Fibroblast of the conjunctiva (primary cell): ENCODE data around the gene FGD5.

Experiments used
- DNase-seq: peaks from one replicate; pipeline ENCODE4 v3.0.0-alpha.2; 2010; ENCODE audit warnings: low read depth

The FGD5 gene

DNA sequence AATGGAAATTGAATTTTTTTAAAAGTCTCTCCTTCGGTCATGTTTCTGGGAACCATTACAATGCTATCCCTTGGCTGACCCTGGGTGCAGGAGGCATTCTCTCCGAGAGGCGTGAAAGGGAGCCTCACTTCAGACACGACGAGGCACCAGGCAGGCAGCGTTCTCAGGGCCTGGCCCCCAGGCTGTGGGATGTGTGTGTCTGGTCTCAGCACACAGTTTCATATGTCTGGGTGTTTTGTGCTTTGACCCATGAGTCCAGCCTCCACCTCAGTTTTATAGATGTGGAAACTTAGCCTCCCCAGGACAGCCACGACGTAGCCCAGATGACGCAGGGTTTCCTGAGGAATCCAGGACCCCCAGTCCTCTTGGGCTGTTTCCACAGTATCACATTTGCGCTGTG, 34.0 kb downstream of the FGD5 start:
- no peak for DNase-seq

GRCh38 chr3:14853271-14853951, 34.6 kb downstream of the FGD5 start:
- DNase-seq, result no peak

DNA sequence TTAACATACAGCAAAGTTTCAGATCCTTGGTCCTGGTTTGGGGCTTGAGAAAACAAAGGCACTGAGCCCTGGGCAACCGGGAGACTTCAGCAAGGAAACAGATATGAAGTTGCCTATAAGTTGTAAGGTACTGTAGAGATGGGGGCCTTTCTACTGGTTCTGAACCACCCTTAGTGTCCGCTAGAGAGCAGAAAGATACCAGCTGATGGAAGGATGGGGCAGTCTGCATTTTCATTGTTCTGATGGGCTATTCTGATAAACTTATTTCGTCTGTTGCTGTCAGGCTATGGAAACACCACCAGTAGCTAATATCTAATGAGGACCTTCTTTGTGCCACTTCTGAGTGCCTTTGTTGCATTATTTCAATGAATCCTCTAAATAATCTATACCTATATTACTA, 38.7 kb downstream of the FGD5 start:
- no peak for DNase-seq

DNA sequence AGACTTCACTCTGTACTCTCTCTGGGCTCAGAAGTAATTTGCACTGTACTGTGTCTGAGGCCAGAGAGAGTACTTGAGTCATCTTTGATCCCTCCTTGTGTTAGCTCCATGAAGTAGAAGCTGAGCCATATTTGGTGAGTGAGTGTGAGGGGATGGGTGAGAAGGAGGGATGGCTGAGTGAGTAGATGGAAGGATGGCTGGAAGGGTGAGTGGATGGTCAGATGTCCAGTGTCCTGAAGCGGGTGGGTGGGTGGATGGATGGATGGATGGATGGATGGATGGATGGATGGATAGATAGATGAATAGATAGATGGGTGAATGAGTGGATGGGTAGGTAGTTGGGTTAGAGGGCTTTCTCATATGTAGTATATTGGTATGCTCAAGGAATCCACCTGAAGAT, 39.3 kb downstream of the FGD5 start:
- no peak for DNase-seq

- no peak for DNase-seq
Observed at GRCh38 chr3:14859880-14860279, 41.1 kb downstream of the FGD5 start.

GRCh38 chr3:14861031-14861430, 42.3 kb downstream of the FGD5 start:
- no peak for DNase-seq

- no peak for DNase-seq
Observed at GRCh38 chr3:14861446-14862302, 42.9 kb downstream of the FGD5 start.

DNA sequence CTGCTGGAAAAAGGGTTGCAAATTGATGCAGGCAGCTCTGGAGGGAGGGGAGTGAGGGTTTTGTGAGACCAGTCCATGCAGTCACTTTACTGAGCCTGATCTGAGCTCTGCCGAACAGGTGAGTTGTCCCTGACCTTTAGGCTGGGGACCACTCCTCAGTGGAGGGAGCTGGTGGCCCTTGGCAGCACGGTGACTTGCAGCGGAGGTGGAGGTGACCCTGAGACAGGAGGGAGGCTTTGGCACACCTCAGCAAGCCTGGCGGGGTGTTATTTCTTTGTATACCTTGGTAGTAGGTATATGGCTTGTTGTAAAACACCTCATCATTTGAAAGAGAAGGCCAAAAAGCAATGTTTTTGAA, 43.5 kb downstream of the FGD5 start:
- no peak for DNase-seq

DNA sequence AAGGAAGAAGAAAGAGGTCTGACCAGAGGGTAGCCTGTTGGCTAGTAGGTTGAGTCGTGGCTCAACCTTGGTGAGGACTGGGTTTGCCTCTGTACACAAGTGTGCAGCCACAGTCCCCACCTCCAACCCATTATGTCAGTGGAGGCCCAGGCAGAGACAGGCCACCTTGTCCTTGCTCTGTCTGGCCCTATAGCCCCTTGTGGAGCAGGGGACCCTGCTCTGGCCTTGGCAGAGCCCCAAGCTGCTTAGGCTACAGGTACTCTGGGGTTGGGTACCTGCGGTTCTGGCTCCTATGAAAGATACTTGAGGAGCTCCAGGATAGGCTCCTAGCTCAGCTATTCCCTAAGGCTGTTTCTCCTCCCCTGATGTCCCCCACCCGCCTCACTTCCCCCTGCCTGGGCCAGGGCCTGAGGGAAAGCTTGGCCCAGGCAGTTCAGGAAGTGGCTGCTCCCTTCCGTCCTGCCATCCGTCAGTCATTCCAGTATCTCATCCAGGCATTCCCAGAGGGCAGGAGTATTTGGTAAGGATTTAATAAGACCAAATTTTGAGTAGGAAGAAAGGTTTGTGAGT, 44.0 kb downstream of the FGD5 start:
- DNase-seq, result no peak

DNA sequence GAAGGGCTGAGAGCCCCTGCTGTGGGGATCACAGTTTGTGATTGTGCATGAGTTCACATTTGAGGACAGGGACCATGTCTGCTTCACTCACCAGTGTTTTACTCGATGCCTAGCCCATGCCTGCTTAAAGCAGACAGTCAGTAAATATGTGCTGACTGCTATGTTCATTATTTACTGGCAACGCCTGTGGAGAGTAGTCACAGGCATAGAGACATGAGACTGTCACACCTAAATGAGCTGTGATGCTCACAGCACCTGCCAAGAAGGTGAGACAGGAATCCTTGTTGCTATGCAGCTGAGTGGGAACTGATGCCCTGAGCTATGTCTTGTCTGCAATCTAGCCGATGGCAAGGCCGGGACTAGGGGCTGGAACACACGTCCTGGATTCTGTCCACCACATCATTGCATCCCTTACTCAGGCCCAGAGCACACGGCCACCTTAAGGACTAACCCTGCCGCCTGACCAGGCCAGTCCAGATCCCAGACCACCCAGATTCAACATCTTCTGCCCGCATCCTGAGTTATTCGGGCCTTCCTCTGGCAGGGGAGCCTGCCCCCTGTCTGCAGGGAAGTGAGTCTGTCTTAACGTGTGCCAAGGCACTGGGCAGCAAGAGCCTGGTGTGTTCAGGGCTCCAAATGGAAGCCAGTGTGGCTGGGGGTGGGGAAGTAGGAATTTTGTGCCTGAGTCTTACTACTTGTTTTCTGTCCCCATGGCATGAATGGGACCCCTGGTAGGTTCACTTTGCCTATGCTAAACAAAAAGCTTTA, 44.8 kb downstream of the FGD5 start:
- no peak for DNase-seq

GRCh38 chr3:14864131-14864530, 45.4 kb downstream of the FGD5 start:
- no peak for DNase-seq

- DNase-seq, result no peak
Observed at GRCh38 chr3:14866627-14867026, 47.9 kb downstream of the FGD5 start.

DNA sequence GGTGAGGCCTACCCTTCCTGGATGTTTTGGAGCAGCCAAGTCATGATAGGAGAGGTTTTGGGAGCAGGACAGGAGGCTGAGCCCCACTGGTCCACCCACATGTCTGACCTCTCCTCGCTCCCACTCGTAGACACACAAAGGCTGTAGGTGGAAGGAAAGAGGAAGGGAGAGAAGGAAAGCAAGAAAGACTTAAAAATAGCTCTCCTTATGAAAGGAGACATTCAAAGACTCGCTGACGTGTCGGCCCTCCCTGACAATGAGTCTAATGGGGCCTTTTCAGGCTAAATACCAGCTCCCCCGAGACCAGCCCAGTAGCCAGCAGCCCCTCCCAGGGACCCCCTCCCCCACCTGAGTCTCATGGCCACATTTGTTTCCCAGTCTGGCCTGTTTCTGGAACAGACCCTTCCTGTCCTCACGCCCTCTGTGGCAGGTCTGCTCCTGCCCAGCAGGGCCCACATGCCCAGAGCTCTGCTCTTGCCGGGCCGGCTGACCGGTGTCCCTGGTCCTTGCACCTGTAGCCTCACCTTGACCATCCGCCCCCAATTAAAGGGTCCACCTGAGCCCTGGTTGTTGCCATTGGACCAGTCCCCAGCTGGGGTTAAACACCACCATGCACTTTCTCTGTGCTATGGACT, 49.3 kb downstream of the FGD5 start:
- no peak for DNase-seq

DNA sequence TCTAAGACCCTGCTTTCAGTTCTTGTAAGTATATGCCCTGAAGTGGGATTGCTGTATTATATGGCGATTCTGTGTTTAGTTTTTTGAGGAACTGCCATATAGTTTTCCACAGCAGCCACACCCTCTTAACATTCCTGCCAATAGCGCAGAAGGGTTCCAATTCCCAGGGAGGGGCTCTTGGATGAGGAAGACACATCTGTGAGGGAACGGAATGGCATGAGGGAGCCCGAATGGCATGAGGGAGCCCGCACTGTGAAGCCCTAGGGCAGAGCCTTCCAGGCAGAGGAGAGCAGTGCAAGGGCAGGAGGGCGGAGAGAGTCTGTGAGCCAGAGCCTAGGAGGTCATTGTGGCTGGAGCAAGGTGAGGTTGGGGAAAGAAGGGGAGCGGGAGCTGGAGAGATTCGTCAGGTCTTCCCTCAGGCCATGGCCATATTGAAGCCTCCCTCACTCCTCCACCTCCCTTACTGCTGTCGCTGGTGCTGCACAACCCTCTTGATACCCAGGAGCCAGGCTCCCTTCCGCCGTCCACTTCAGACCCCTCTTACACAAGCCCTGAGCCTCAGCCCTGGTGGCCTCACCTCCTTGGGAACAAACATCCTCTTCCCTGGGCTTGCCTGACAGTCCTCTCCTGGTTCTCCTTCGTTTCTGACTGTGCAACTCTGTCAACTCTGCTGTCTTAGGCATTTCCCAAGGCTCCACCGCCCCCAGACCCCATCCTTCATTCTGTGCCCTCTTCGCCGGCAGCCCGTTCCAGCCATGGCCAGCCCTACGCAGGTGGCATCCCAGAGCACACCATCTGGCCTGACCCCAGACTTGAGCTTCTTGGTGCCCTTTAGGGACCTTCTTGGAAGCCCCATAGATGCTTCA, 51.4 kb downstream of the FGD5 start:
- no peak for DNase-seq

- DNase-seq, result no peak
Observed at GRCh38 chr3:14870783-14871060, 52.0 kb downstream of the FGD5 start.

DNA sequence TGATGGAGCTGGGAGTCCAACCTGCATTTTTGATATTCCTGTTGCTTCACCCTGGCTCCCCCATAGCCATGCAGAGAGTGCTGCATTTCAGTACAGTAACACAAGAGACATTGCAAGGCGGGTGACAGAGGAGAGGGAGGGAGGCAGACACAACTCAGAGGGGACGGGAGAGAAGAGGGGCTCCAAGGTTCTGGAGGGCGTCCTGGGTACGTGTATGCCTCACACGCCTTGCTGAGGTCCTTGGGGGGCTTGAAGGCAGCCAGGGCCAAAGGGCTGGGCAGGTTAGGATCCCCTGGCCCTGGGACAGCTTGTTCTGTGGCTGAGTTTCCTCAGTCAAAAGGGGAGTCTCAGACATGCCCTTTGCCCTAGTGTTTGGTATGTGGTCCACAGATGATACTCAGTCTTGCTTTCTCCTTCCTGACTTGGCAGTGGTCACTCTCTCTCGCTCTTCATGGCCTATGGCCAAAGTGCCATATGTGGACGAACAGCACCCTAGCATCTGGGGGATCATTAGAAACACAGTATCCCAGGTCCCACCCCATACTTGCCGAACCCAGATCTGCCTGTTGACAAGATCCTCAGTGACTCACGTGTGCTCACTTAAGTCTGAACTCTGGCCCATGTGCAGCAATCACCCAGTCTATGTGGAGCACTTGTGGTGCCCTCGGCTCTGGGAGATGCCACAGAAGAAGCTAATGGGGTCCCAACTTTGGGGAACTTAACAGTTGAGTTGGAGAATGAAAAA, 52.9 kb downstream of the FGD5 start:
- DNase-seq, result no peak

- no peak for DNase-seq
Observed at GRCh38 chr3:14872706-14873105, 53.9 kb downstream of the FGD5 start.

GRCh38 chr3:14874784-14875183, 56.0 kb downstream of the FGD5 start:
- no peak for DNase-seq

GRCh38 chr3:14875411-14876175, 56.8 kb downstream of the FGD5 start:
- no peak for DNase-seq

GRCh38 chr3:14876921-14877333, 58.2 kb downstream of the FGD5 start:
- DNase-seq, result no peak
